H9 (cell line): ENCODE measurements around the gene HIPK1. TPM values are rescaled to one million over a fixed set of nuclear protein-coding genes. Genes with fewer than 3 reads are reported as not detected.

Experiments
- DNase-seq: peaks from one replicate; pipeline ENCODE4 v3.0.0-alpha.2; 2017
- H2AFZ ChIP-seq: one replicate; pipeline ENCODE4 v1.6.1; 2013; ENCODE audit warnings: mild to moderate bottlenecking, low read length, control low read depth, moderate library complexity
- H2AK5ac ChIP-seq: 2 replicates; pipeline ENCODE4 v1.6.1; 2013; ENCODE audit warnings: low read length, control low read depth, mixed read lengths; ENCODE audit not compliant: insufficient read length
- H2BK120ac ChIP-seq: one replicate; pipeline ENCODE4 v1.6.1; 2013; ENCODE audit warnings: low read depth, mild to moderate bottlenecking, low read length, control low read depth, inconsistent platforms; ENCODE audit not compliant: poor library complexity, severe bottlenecking
- H2BK12ac ChIP-seq: 2 replicates; pipeline ENCODE4 v1.6.1; 2013; ENCODE audit warnings: low read length, control low read depth, mixed read lengths, low read depth; ENCODE audit not compliant: insufficient read length
- H2BK15ac ChIP-seq: 2 replicates; pipeline ENCODE4 v1.6.1; 2013; ENCODE audit warnings: low read depth, low read length, control low read depth
- H2BK20ac ChIP-seq: one replicate; pipeline ENCODE4 v1.6.1; 2013; ENCODE audit warnings: low read depth, mild to moderate bottlenecking, low read length, control low read depth, inconsistent platforms; ENCODE audit not compliant: poor library complexity, severe bottlenecking
- H2BK5ac ChIP-seq: 2 replicates; pipeline ENCODE4 v1.6.1; 2013; ENCODE audit warnings: low read length, control low read depth, mixed read lengths; ENCODE audit not compliant: insufficient read length
- H3K14ac ChIP-seq: 2 replicates; pipeline ENCODE4 v1.6.1; 2013; ENCODE audit warnings: low read length, control low read depth; ENCODE audit not compliant: insufficient read depth
- H3K18ac ChIP-seq: 2 replicates; pipeline ENCODE4 v1.6.1; 2013; ENCODE audit warnings: low read depth, mild to moderate bottlenecking, mixed read lengths, low read length, control low read depth; ENCODE audit not compliant: insufficient read length
- H3K23ac ChIP-seq: 2 replicates; pipeline ENCODE4 v1.6.1; 2013; ENCODE audit warnings: low read length, control low read depth, mixed read lengths, low read depth; ENCODE audit not compliant: insufficient read length
- H3K23me2 ChIP-seq: 2 replicates; pipeline ENCODE4 v1.6.1; 2013; ENCODE audit warnings: low read depth, mild to moderate bottlenecking, mixed read lengths, low read length, control low read depth; ENCODE audit not compliant: insufficient read length, poor library complexity, severe bottlenecking
- H3K27ac ChIP-seq: 2 replicates; pipeline ENCODE4 v1.5.1; 2013; ENCODE audit warnings: low read length, control low read depth, mixed read lengths, low read depth; ENCODE audit not compliant: insufficient read length
- H3K27me3 ChIP-seq: 2 replicates; pipeline ENCODE4 v1.6.1; 2013; ENCODE audit warnings: low read length, control low read depth, inconsistent platforms; ENCODE audit not compliant: insufficient read depth
- H3K4ac ChIP-seq: 2 replicates; pipeline ENCODE4 v1.6.1; 2013; ENCODE audit warnings: low read depth, mild to moderate bottlenecking, control low read depth, inconsistent platforms, low read length, moderate library complexity
- H3K4me1 ChIP-seq: 2 replicates; pipeline ENCODE4 v1.6.1; 2013; ENCODE audit warnings: low read length, control low read depth, inconsistent platforms; ENCODE audit not compliant: insufficient read depth
- H3K4me2 ChIP-seq: 2 replicates; pipeline ENCODE4 v1.6.1; 2013; ENCODE audit warnings: low read length, control low read depth, mixed read lengths; ENCODE audit not compliant: insufficient read length, insufficient read depth
- H3K56ac ChIP-seq: 2 replicates; pipeline ENCODE4 v1.6.1; 2013; ENCODE audit warnings: low read depth, mild to moderate bottlenecking, mixed read lengths, low read length, control low read depth; ENCODE audit not compliant: insufficient read length
- H3K79me1 ChIP-seq: 2 replicates; pipeline ENCODE4 v1.6.1; 2013; ENCODE audit warnings: low read depth, mild to moderate bottlenecking, moderate library complexity, low read length, control low read depth, inconsistent platforms; ENCODE audit not compliant: insufficient read depth, poor library complexity, severe bottlenecking
- H3K79me2 ChIP-seq: 2 replicates; pipeline ENCODE4 v1.6.1; 2013; ENCODE audit warnings: low read length, control low read depth, inconsistent platforms; ENCODE audit not compliant: insufficient read depth
- H3K9ac ChIP-seq: 2 replicates; pipeline ENCODE4 v1.6.1; 2013; ENCODE audit warnings: low read length, control low read depth, mixed read lengths; ENCODE audit not compliant: insufficient read length; ENCODE audit errors: extremely low read depth
- H3K9me3 ChIP-seq: one replicate; pipeline ENCODE4 v1.6.1; 2013; ENCODE audit warnings: low read depth, low read length, inconsistent platforms; ENCODE audit not compliant: control insufficient read depth
- H3T11ph ChIP-seq: one replicate; pipeline ENCODE4 v1.6.1; 2013; ENCODE audit warnings: mild to moderate bottlenecking, low read length, control low read depth, inconsistent platforms
- H4K20me1 ChIP-seq: one replicate; pipeline ENCODE4 v1.6.1; 2013; ENCODE audit not compliant: control insufficient read depth, insufficient read length, insufficient read depth
- H4K5ac ChIP-seq: 2 replicates; pipeline ENCODE4 v1.6.1; 2013; ENCODE audit warnings: low read depth, mild to moderate bottlenecking, mixed read lengths, low read length, control low read depth; ENCODE audit not compliant: insufficient read length
- H4K8ac ChIP-seq: replicated peaks from 2 replicates; pipeline ENCODE4 v1.6.1; 2013; ENCODE audit warnings: low read length, control low read depth, mixed read lengths, low read depth; ENCODE audit not compliant: insufficient read length
- H4K91ac ChIP-seq: 2 replicates; pipeline ENCODE4 v1.6.1; 2013; ENCODE audit warnings: low read depth, mild to moderate bottlenecking, moderate library complexity, mixed read lengths, low read length, control low read depth; ENCODE audit not compliant: insufficient read length
- H3K27ac Mint-ChIP-seq, 3 experiments: 2 replicates in 2 of 3; 3 replicates in 1 of 3; pipeline ENCODE4 v1.8.0; 2020 to 2021; ENCODE audit warnings: mixed read lengths in 3 of 3, mild to moderate bottlenecking in 1 of 3, moderate library complexity in 1 of 3
- H3K27me3 Mint-ChIP-seq: 2 replicates; pipeline ENCODE4 v1.8.0; 2021; ENCODE audit warnings: low read depth, mild to moderate bottlenecking, moderate library complexity, mixed read lengths
- H3K36me3 Mint-ChIP-seq, 3 experiments: 2 replicates in 2 of 3; 3 replicates in 1 of 3; pipeline ENCODE4 v1.8.0; 2020 to 2021; ENCODE audit warnings: low read depth in 3 of 3, mixed read lengths in 3 of 3; ENCODE audit not compliant: insufficient read depth in 1 of 3
- H3K4me1 Mint-ChIP-seq, 2 experiments: 2 replicates each; pipeline ENCODE4 v1.8.0; 2020; ENCODE audit warnings: mixed read lengths in 2 of 2
- H3K4me3 Mint-ChIP-seq, 2 experiments: 2 replicates in 1 of 2; 3 replicates in 1 of 2; pipeline ENCODE4 v1.8.0; 2020 to 2021; ENCODE audit warnings: mild to moderate bottlenecking in 2 of 2, mixed read lengths in 2 of 2, moderate library complexity in 1 of 2
- H3K9me3 Mint-ChIP-seq, 2 experiments: 2 replicates in 1 of 2; 3 replicates in 1 of 2; pipeline ENCODE4 v1.8.0; 2020; ENCODE audit warnings: mild to moderate bottlenecking in 2 of 2, mixed read lengths in 2 of 2, moderate library complexity in 1 of 2
- total RNA-seq: library from RNA; stranded (reverse); gene quantifications from 2 replicates; pipeline ENCODE4 v1.2.1, GENCODE V29; 2021
- TF ChIP-seq, protein P1 (sequence below): fragments of 200-600 bp; sonication (generic); conservative IDR thresholded peaks from 3 replicates; pipeline ENCODE4 v1.8.0; 2021; ENCODE audit warnings: antibody characterized with exemption, mild to moderate bottlenecking

The HIPK1 gene
- total RNA-seq, 1 experiment from 2014 or later, result 65.7 TPM

DNA sequence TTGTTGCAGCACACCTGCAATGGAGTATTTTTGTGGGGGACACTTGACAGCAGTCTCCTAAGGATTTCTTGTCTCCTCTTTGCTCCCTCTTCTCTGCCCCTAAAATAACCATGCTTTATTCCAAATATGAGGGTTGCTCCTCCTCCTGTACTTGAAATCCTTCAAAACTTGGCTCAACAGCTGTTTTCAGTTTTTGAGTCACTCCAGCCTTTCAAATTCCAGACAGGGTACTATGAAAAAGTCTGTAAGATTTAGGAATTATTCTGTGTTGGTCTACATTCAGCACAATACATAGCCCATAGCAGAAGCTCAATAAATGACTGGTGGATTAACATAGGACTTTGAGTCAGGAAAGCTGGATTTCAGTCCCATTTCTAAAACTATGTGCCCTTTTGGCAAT lies 30.0 kb upstream of the HIPK1 start:
- no peak overlapping the region for H2BK20ac ChIP-seq
- H3K79me1 ChIP-seq, result no peaks in the 10 kb centered on the region
- H3T11ph ChIP-seq, result no peak overlapping the region
- no peaks in the 10 kb centered on the region for H4K20me1 ChIP-seq
- no peaks in the 10 kb centered on the region for H3K4me1 ChIP-seq
- H3K18ac ChIP-seq, result no peak overlapping the region
- H3K27ac ChIP-seq, result no peak overlapping the region
- DNase-seq, result no peak
- no peak overlapping the region for H2AK5ac ChIP-seq
- H3K4me3 Mint-ChIP-seq, result no peak overlapping the region
- no peak overlapping the region for H3K27ac Mint-ChIP-seq
- no peak overlapping the region for H2AFZ ChIP-seq
- TF ChIP-seq, protein P1, sequence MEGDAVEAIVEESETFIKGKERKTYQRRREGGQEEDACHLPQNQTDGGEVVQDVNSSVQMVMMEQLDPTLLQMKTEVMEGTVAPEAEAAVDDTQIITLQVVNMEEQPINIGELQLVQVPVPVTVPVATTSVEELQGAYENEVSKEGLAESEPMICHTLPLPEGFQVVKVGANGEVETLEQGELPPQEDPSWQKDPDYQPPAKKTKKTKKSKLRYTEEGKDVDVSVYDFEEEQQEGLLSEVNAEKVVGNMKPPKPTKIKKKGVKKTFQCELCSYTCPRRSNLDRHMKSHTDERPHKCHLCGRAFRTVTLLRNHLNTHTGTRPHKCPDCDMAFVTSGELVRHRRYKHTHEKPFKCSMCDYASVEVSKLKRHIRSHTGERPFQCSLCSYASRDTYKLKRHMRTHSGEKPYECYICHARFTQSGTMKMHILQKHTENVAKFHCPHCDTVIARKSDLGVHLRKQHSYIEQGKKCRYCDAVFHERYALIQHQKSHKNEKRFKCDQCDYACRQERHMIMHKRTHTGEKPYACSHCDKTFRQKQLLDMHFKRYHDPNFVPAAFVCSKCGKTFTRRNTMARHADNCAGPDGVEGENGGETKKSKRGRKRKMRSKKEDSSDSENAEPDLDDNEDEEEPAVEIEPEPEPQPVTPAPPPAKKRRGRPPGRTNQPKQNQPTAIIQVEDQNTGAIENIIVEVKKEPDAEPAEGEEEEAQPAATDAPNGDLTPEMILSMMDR, result no peak
- H3K23me2 ChIP-seq, result peaks cover 2% of the 10 kb centered on the region
- H3K4me2 ChIP-seq, result no peak overlapping the region
- H3K4me1 Mint-ChIP-seq, result peaks cover 3 to 6% of the 10 kb centered on the region in 2 experiments
- H3K23ac ChIP-seq, result no peak overlapping the region
- H3K56ac ChIP-seq, result no peak overlapping the region
- no peaks in the 10 kb centered on the region for H3K27me3 ChIP-seq
- H3K79me2 ChIP-seq, result no peaks in the 10 kb centered on the region
- no peak overlapping the region for H2BK120ac ChIP-seq
- H2BK12ac ChIP-seq, result no peak overlapping the region
- no peak overlapping the region for H2BK5ac ChIP-seq
- no peaks in the 10 kb centered on the region for H3K27me3 Mint-ChIP-seq
- H2BK15ac ChIP-seq, result no peak overlapping the region
- no peak overlapping the region for H3K14ac ChIP-seq
- no peak overlapping the region for H3K9ac ChIP-seq
- no peak overlapping the region for H4K91ac ChIP-seq
- peaks cover 2 to 31% (median 21%) of the 10 kb centered on the region in 3 experiments; a peak in 4 of 7 replicates for H3K36me3 Mint-ChIP-seq
- no peak overlapping the region for H3K4ac ChIP-seq
- H4K5ac ChIP-seq, result no peak overlapping the region
- no peak overlapping the region for H4K8ac ChIP-seq
- H3K9me3 Mint-ChIP-seq, result no peaks in the 10 kb centered on the region
- no peaks in the 10 kb centered on the region for H3K9me3 ChIP-seq
